Measurements from ENCODE around the gene RHOC.
"Not testable (repeated sequence)": the region's sequence is repeated elsewhere in the genome, so short reads cannot be mapped to it uniquely, and the experiment has no call there.

Gene RHOC

GRCh38 chr1:112706505-112707220, at the start of gene RHOC:
Gene RHOC, minus strand, starts transcription at chr1:112707127. Its CDS starts 3,328 bp downstream, at chr1:112703799.
- no peak for DNase-seq

- DNase-seq: no peak
Observed at GRCh38 chr1:112754116-112754628, 47.2 kb upstream of the RHOC start.

GRCh38 chr1:112748396-112748795, 41.5 kb upstream of the RHOC start:
- no peak for DNase-seq

DNA sequence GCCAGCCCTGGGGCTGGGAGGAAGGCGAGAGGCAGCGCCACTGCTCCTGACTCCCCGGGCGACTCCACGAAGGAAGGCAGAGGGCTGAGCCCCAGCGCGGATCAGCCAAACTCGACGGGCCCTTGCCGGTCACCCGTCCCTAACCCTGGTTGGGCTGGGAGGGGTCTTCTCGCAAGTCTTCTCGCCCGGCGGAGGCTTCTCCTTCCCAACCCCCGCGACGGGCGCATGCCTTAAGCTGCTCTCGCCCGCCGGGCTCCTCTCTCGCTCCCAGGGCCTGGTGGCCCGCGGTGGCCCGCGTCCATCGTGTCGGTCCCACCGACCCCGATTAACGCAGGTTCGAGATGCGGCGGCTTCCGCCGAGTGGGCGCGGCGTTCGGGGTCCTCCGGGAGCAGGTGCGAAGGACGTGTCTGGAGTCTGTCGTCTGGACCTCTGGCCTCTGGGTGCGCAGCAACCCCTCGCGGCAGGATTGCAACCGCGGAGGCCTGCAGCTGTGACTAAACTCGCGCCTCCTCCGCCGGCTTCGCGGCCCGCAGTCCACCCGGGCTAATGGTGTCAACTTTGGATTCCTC, 37.2 kb upstream of the RHOC start:
- no peak for DNase-seq

DNA sequence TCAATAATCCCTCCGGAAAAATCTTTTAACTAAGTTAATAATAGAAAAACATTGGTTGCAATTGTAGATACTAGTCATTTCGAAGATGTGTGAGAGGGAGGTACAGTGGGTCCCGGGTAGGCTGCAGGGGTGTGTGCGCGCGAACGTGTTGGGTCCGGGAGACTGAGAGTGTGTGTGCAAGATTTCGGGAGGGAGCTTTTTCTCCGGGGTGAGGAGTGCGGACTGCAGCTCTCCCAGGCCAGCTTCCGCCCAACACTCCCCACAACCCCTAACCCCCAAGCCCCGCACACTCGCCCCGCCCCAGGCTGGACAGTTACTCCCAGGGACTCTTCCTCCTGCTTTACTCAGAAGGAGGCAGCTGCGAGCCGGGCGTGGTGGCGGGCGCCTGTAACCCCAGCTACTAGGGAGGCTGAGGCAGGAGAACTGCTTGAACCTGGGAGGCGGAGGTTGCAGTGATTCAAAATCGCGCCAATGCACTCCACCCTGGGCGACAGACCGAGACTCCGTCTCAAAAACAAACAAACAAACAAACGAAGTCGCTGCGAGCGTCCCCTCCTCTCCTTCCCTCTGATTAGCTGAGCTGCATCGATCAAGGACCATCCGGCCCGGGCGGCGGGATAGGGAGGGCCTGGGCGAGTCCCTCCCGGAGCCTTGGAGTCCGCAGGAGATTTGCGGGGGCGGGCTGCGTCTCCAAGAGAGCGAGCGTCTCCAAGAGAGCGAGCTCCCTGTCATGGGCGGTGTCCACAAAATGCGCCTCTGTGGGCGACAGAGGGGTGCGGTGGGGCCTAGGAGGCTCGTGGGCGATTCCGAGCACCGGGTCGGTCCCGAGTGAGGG, 36.5 kb upstream of the RHOC start:
- DNase-seq: no peak

- DNase-seq: no peak
Observed at GRCh38 chr1:112737573-112737972, 30.6 kb upstream of the RHOC start.

DNA sequence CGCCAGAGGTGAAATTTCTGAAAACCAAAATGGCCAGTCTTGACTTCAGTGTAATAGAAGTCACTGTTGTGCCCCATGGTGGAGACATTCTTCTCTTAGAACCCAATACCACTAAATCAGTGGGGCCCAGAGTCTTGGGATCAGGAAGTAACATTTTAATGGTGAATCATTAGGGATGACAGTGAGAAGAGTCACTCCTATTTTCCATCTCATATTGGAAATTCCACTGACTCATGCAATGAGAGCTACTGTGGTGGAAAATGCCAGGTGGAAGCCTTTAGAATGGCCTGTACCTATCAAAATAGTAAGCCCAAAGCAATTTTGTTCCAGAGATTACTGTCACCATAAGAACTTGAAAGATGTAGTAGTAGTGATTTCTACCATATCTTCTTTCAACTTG, 28.8 kb upstream of the RHOC start:
- DNase-seq: no peak

DNA sequence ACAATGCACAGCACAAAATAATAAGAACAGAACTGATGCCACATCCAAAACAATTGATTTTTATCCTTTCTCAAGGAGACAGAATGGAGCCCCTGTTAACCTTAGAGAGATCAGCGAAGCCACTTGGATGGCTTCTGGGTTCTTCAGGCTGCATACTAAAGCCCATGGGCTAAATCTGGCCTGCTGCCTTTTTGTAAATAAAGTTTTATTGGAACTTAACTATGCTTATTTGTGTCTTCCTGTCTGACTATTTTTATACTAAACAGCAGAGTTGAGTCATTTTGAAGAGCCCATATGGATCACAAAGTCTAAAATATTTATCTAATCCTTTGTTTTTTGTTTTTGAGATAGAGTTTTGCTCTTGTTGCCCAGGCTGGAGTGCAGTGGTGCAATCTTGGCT, 24.5 kb upstream of the RHOC start:
- no peak for DNase-seq

DNA sequence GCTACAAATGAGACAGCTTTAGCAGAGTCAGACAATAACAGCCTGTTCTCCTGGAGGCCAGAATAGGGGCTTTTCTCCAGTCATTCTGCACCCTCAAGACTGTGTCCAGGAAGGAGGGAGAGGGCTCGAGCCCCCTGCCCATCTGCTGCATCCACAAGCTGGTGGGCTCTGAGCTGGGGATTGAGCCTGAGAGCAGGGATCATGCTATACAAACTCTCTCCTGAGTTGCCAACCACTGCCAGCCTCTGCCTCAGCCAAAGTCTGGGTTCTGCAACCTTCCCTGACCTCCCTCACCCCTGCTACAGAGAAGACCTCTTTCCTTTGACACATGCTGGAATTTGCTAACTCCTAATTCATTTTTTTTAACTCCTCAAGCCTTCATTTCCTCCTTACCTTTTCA, 23.0 kb upstream of the RHOC start:
- no peak for DNase-seq

- DNase-seq: not testable (repeated sequence)
Observed at GRCh38 chr1:112729011-112729410, 22.1 kb upstream of the RHOC start.

DNA sequence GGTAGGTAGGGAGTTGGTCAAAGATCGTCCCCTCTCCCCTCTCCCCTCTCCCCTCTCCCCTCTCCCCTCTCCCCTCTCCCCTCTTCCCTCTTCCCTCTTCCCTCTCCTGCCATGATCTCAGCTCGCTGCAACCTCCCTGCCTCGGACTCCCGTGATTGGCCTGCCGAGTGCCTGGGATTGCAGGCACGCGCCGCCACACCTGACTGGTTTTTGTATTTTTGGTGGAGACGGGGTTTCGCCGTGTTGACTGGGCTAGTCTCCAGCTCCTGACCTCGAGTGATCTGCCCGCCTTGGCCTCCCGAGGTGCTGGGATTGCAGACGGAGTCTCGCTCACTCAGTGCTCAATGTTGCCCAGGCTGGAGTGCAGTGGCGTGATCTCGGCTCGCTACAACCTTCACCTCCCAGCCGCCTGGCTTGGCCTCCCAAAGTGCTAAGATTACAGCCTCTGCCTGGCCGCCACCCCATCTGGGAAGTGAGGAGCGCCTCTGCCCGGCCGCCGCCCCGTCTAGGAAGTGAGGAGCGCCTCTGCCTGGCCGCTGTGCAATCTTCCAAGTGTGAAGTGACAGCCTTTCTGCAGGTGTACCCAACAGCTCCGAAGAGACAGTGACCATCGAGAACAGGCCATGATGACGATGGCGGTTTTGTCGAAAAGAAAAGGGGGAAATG, 21.5 kb upstream of the RHOC start:
- not testable (repeated sequence) for DNase-seq

GRCh38 chr1:112727716-112728115, 20.8 kb upstream of the RHOC start:
- no peak for DNase-seq

DNA sequence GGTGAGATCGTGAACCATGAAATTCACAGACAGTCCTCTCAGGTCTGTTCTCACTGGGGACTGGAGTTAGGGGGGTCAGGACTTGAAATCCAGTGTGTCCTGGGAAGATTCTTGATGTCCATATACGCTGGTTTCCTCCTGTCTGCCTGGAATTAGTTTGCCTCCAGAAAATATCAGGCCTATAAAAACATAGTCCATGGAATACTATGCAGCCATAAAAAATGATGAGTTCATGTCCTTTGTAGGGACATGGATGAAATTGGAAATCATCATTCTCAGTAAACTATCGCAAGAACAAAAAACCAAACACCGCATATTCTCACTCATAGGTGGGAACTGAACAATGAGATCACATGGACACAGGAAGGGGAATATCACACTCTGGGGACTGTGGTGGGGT, 17.3 kb upstream of the RHOC start:
- not testable (repeated sequence) for DNase-seq

GRCh38 chr1:112723511-112723839, 16.5 kb upstream of the RHOC start:
- DNase-seq: no peak

DNA sequence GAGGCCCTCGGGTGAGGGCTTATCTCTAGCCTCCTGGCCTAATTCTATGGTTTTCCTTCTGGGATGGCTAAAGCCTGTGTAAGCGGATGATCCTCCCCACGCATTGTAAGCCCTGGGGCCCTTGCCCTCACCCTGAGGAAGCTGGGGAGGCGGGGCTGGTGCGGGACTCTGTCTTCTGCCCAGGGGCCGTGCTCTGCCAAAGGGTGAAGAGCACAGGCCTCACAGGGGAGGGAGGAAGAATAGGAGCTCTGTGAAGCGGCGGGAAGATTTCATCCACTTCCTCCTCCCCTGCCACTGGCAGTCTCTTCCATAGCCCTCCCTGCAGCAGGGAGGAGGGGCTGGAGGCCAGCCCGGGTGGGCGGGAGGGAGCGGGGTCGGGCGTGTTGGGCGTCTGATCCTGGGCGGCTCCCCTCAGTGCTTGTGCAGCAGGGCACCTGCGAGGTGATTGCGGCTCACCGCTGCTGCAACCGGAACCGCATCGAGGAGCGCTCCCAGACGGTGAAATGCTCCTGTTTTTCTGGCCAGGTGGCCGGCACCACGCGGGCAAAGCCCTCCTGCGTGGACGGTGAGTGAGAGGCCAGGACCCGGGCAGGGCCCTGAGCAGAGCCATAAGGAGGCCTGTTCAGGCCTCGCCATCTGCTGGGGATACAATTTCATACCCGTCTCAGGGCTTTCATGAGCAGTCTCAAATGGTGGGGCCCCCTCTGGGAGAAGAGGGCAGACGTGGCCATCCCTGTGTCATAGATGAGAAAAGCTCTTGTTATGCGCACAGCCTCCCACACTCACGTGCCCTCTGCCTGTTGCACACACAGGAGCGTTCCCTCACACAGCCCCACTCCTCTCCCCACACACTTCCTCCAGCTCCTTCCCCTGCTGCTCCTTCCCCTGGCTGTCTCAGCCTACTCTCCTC, 15.9 kb upstream of the RHOC start:
- DNase-seq: no peak

DNA sequence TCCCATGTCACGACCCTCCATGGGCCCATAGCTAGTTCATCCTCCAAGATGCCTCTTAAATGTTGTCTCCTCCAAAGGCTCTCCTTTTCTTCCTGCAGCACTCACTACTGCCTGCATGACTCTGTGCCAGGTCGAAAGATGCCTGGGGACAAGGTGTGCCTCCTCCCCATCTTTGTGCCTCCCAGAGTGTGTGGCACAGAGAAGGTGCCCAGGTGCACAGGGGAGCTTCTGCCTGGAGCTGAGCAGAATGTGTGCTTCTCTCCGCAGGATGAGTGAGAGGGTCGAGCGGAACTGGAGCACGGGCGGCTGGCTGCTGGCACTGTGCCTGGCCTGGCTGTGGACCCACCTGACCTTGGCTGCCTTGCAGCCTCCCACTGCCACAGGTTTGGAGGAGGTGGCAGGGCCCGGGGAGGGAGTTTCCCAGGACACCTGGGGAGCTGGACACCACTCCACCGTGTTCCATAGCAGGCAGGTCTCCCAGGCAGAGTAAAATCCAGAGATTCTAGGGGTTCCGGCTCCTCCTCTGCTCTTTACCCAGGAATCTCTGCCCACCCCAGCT, 15.1 kb upstream of the RHOC start:
- DNase-seq: no peak

DNA sequence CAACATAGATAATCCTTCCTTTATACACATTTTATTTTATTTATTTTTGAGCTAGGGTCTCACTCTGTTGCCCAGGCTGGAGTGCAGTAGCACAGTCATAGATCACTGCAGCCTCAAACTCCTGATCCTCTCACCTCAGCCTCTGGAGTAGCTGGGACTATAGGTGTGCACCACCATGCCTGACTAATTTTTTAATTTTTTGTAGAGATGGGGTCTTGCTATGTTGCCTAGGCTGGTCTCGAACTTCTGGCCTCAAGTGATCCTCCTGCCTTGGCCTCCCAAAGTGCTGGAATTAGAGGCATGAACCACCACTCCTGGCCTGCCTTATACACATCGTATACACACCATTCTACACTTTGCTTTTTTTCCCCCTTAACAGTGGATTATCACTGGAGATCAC, 14.4 kb upstream of the RHOC start:
- DNase-seq: not testable (repeated sequence)

DNA sequence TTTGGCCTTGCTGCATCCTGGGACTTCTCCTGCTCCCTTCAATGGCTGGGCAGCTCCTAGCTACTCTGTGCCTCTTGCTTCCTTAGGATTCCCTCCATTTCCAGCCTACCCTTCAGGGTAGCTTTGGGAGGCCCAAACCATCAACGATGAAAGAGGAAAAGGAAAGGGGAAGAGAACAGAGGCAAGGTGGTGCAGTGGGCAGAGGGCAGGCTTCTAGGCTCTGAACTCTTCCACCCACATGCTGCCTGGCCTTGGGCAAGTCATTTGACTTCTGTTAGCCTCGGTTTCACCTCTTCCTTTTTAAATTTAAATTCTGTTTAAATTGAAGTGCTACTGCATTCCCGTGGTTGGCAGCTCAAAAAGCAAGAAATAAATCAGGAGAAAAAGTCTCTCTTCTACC, 13.9 kb upstream of the RHOC start:
- no peak for DNase-seq

- DNase-seq: no peak
Observed at GRCh38 chr1:112719706-112720105, 12.8 kb upstream of the RHOC start.

DNA sequence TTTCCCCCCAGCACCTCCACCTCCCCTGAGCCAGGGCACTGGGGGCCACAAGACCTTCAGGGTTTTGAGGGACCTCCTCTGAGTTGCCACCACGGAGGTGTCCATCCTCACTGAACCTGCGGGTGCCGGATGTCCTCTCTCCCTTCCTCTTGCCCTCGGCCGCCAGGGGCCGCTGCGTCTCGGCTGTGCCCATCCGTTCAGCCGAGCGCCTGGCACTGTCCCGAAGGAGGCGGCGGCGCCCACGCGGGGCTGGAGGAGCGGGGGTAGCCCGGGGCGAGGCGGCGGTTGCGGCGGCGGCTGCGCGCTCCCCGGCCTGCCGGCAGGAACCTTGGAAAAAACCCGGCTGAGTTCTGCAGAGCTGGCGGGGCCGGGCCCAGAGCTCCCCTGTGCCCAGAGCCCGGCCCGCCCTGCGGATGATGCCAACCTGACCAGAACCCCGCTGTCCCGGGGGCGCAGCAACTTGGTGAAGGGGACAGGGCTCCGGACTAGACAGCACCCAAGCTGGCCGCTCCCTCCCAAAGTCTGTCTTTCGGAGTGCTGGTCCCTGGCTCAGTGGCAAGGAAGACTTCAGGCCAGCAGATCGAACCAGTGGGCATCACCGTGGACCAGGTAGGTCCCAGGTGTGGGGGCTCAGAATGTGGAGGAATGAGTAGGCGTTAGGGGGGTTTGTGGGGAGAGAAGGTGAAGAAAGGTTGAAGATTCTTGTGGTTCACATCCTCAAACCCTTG, 11.9 kb upstream of the RHOC start:
- peak; percentile 56 for DNase-seq

DNA sequence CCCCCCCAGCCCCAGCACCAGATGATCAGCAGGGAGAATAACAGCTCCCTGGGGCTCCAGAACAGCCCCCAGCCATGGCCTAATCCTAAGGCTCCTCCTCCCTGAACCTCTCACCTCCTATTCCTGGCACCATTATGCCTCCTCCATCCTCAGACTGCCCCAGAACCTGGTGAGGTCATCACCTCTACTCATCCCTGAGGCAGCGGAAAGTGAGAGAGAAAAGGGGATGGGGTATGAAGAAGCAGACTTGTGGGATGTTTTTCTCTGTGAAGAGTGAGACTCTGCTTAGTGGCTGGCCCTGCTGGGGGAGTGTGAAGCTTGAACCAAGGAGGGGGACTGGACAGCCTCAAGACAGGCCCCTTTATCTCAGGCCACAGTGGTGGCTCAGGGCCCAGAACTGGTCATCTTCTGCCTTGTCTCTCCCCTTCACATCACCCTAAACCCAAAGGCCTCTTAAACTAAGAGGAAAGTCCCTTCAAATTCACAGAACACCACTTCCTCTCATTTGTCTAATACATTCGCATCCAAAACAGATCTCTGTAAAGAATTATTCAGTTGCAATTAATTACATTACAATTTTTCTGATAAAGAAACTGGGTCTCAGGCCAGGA, 10.4 kb upstream of the RHOC start:
- DNase-seq: no peak
